SK-N-SH (cell line): ENCODE results near the gene MRPS23. TPM values are rescaled to one million over a fixed set of nuclear protein-coding genes. Genes with fewer than 3 reads are reported as not detected.

ENCODE experiments used
- CTCF ChIA-PET: fragments of 300-600, 350-600 bp; formaldehyde crosslinking; extraction: SDS; loops from one replicate; lab custom pipeline; 2021; lab: Yijun Ruan, JAX
- POLR2A ChIA-PET: fragments of 350-600 bp; sonication (Branson Sonifier 250); formaldehyde crosslinking; extraction: SDS; loops from one replicate; lab custom pipeline; 2020; ENCODE audit warnings: antibody characterized with exemption, inconsistent platforms; lab: Yijun Ruan, JAX
- DNase-seq: peaks from one replicate; pipeline ENCODE4 v3.0.0; 2012
- H2AFZ ChIP-seq: fragments of 200-600 bp; sonication (generic); 2 replicates; pipeline ENCODE4 v1.8.1; 2016; ENCODE audit warnings: antibody characterized with exemption, mild to moderate bottlenecking, low read depth
- H3F3A ChIP-seq: fragments of 200-600 bp; sonication (generic); replicated peaks from 2 replicates; pipeline ENCODE3; 2016; ENCODE audit warnings: antibody characterized with exemption, mild to moderate bottlenecking; ENCODE audit not compliant: insufficient read depth
- H3K27ac ChIP-seq, 2 experiments: fragments of 200-500 bp in 1 of 2; fragments of 200-600 bp in 1 of 2; sonication (Bioruptor generic) in 1 of 2; sonication (generic), shearing (Covaris generic) in 1 of 2; 2 replicates each; pipeline versions ENCODE4 v1.5.1 to v1.6.1; 2014 to 2016; ENCODE audit warnings: low read depth in 2 of 2, inconsistent platforms in 1 of 2, low read length in 1 of 2, mild to moderate bottlenecking in 1 of 2, mixed read lengths in 1 of 2
- H3K27me3 ChIP-seq: fragments of 200-600 bp; sonication (generic), shearing (Covaris generic); 2 replicates; pipeline ENCODE4 v1.6.1; 2016; ENCODE audit warnings: mixed run types; ENCODE audit not compliant: insufficient read depth
- H3K36me3 ChIP-seq, 2 experiments: fragments of 200-500 bp in 1 of 2; fragments of 200-600 bp in 1 of 2; sonication (Bioruptor generic) in 1 of 2; sonication (generic) in 1 of 2; replicated peaks in 1 of 2; 2 replicates each; pipeline versions ENCODE3 to v1.5.1; 2014 to 2016; ENCODE audit warnings: low read length in 1 of 2, mild to moderate bottlenecking in 1 of 2; ENCODE audit not compliant: insufficient read depth in 2 of 2, control insufficient read depth in 1 of 2
- H3K4me1 ChIP-seq, 2 experiments: fragments of 200-500 bp in 1 of 2; fragments of 200-600 bp in 1 of 2; sonication (Bioruptor generic) in 1 of 2; sonication (generic), shearing (Covaris generic) in 1 of 2; 2 replicates each; pipeline versions ENCODE4 v1.5.1 to v1.6.1; 2014 to 2016; ENCODE audit warnings: low read depth in 1 of 2, low read length in 1 of 2, mixed run types in 1 of 2; ENCODE audit not compliant: insufficient read depth in 2 of 2, control insufficient read depth in 1 of 2
- H3K4me2 ChIP-seq: fragments of 200-600 bp; sonication (generic), shearing (Covaris generic); 2 replicates; pipeline ENCODE4 v1.6.1; 2017; ENCODE audit warnings: mixed run types
- H3K4me3 ChIP-seq, 2 experiments: fragments of 200-500 bp in 1 of 2; fragments of 200-600 bp in 1 of 2; sonication (Bioruptor generic) in 1 of 2; sonication (generic), shearing (Covaris generic) in 1 of 2; 2 replicates each; pipeline versions ENCODE4 v1.5.1 to v1.8.1; 2014 to 2016; ENCODE audit warnings: low read depth in 2 of 2, inconsistent platforms in 1 of 2, low read length in 1 of 2, mild to moderate bottlenecking in 1 of 2, mixed read lengths in 1 of 2, moderate library complexity in 1 of 2
- H3K79me2 ChIP-seq: fragments of 200-600 bp; sonication (generic); 2 replicates; pipeline ENCODE4 v1.8.1; 2017; ENCODE audit warnings: mild to moderate bottlenecking; ENCODE audit not compliant: insufficient read depth
- H3K9ac ChIP-seq: fragments of 200-600 bp; sonication (generic); 2 replicates; pipeline ENCODE4 v1.6.1; 2017; ENCODE audit warnings: mixed run types
- H3K9me2 ChIP-seq: fragments of 200-600 bp; sonication (generic); 2 replicates; pipeline ENCODE4 v1.6.1; 2017; ENCODE audit warnings: mixed run types
- H3K9me3 ChIP-seq: fragments of 200-600 bp; sonication (generic); 2 replicates; pipeline ENCODE4 v1.6.1; 2017; ENCODE audit warnings: mixed run types, mild to moderate bottlenecking, moderate library complexity
- H4K20me1 ChIP-seq: fragments of 200-600 bp; sonication (generic); 2 replicates; pipeline ENCODE4 v1.6.1; 2017; ENCODE audit warnings: mild to moderate bottlenecking, mixed run types; ENCODE audit not compliant: insufficient read depth
- CHD2 ChIP-seq: fragments of 150-350 bp; IDR thresholded peaks from 2 replicates; pipeline ENCODE4 v1.6.1; 2018; ENCODE audit warnings: low read length; ENCODE audit not compliant: partially characterized antibody
- ELF1 ChIP-seq: IDR thresholded peaks from 2 replicates; pipeline ENCODE4 v1.4.0; 2012
- FOSL2 ChIP-seq: IDR thresholded peaks from 2 replicates; pipeline ENCODE4 v1.4.0; 2012; ENCODE audit warnings: low read depth, mild to moderate bottlenecking, moderate library complexity, borderline replicate concordance
- FOXM1 ChIP-seq: IDR thresholded peaks from 2 replicates; pipeline ENCODE4 v1.4.0; 2012; ENCODE audit warnings: low read depth, mild to moderate bottlenecking
- GATA2 ChIP-seq: sonication (generic); formaldehyde crosslinking; IDR thresholded peaks from 2 replicates; pipeline ENCODE4 v1.5.0; 2020; ENCODE audit warnings: mild to moderate bottlenecking, missing genetic modification reagents
- IRF3 ChIP-seq: fragments of 150-350 bp; IDR thresholded peaks from 2 replicates; pipeline ENCODE4 v1.6.1; 2016; ENCODE audit warnings: mild to moderate bottlenecking, low read depth, low read length
- JUND ChIP-seq: IDR thresholded peaks from 2 replicates; pipeline ENCODE4 v1.4.0; 2012
- MAX ChIP-seq: IDR thresholded peaks from 2 replicates; pipeline ENCODE4 v1.4.0; 2012; ENCODE audit warnings: low read depth
- MXI1 ChIP-seq: IDR thresholded peaks from 2 replicates; pipeline ENCODE4 v1.6.1; 2012; ENCODE audit warnings: mild to moderate bottlenecking, low read depth, low read length, improper control_type of control experiment
- NFIC ChIP-seq: IDR thresholded peaks from 2 replicates; pipeline ENCODE4 v1.4.0; 2012; ENCODE audit warnings: borderline replicate concordance
- PBX3 ChIP-seq: IDR thresholded peaks from 2 replicates; pipeline ENCODE4; 2012
- REST ChIP-seq: IDR thresholded peaks from 2 replicates; pipeline ENCODE4 v1.6.1; 2012; ENCODE audit warnings: mild to moderate bottlenecking, low read depth, low read length, moderate library complexity
- RXRA ChIP-seq: IDR thresholded peaks from 2 replicates; pipeline ENCODE4 v1.4.0; 2012; ENCODE audit warnings: low read depth, mild to moderate bottlenecking, borderline replicate concordance
- SIN3A ChIP-seq: IDR thresholded peaks from 2 replicates; pipeline ENCODE4 v1.6.1; 2012; ENCODE audit warnings: low read depth, mild to moderate bottlenecking, low read length, moderate library complexity, borderline replicate concordance
- SMC3 ChIP-seq: IDR thresholded peaks from 2 replicates; pipeline ENCODE4 v1.6.1; 2012; ENCODE audit warnings: low read depth, low read length, improper control_type of control experiment
- TAF1 ChIP-seq: IDR thresholded peaks from 2 replicates; pipeline ENCODE4 v1.6.1; 2012; ENCODE audit warnings: low read depth, mild to moderate bottlenecking, low read length, moderate library complexity, borderline replicate concordance
- USF1 ChIP-seq: IDR thresholded peaks from 2 replicates; pipeline ENCODE4 v1.4.0; 2012; ENCODE audit warnings: low read depth, borderline replicate concordance
- YY1 ChIP-seq: IDR thresholded peaks from 2 replicates; pipeline ENCODE4 v1.4.0; 2012; ENCODE audit warnings: low read depth, mild to moderate bottlenecking
- ZBTB33 ChIP-seq: IDR thresholded peaks from 2 replicates; pipeline ENCODE4 v1.4.0; 2012; ENCODE audit warnings: low read depth, borderline replicate concordance
- WGBS: methylation state at CpG from one replicate; pipeline ENCODE4 v1.1.6; 2017; ENCODE audit warnings: low lambda C conversion rate; 5-methylcytosine and 5-hydroxymethylcytosine counted together
- polyA plus RNA-seq, 3 experiments: library from polyadenylated mRNA; depleted of rRNA; stranded (reverse); fragments of >200 nt; gene quantifications; 2 replicates each; pipeline ENCODE4 v1.2.3, GENCODE V29; 2012

MRPS23 gene
- polyA plus RNA-seq, 1 of the 3 experiments (the other 2 are of a cell fraction), result 105 TPM

GRCh38 chr17:57809879-57810278, 40.0 kb downstream of the MRPS23 start:
- POLR2A ChIA-PET, result no interaction called here
- Histone ChIP-seq H3K27ac (peak overlapping the region in 1 of 2 experiments; percentile 89; a peak in 2 of 4 replicates), H3K4me3 (no peak overlapping the region), H2AFZ (no peak overlapping the region), H3K27me3 (no peaks in the 10 kb centered on the region), H3K4me2 (no peak overlapping the region), H3K79me2 (no peaks in the 10 kb centered on the region), H3K36me3 (no peaks in the 10 kb centered on the region), H3F3A (no peaks in the 10 kb centered on the region), H4K20me1 (no peaks in the 10 kb centered on the region), H3K4me1 (peaks cover 0 to 32% of the 10 kb centered on the region in 2 experiments; a peak in 2 of 4 replicates), H3K9me2 (no peaks in the 10 kb centered on the region), H3K9ac (no peak overlapping the region), H3K9me3 (no peaks in the 10 kb centered on the region)
- TF ChIP-seq YY1 (no peak), MXI1 (no peak), PBX3 (no peak), NFIC (no peak), MAX (no peak), CHD2 (no peak), SMC3 (no peak), JUND (no peak), FOSL2 (no peak)
- DNase-seq, result no peak
- WGBS, result 66% methylated on average over 5 of the region's 5 CpGs
- CTCF ChIA-PET, result interaction anchor here (0.9 to 21.2 kb wide), 6 partner anchors 24 to 566 kb away, joined by 3 to 187 read pairs (median 6); no protein-coding TSS in a partner anchor

- H3K9me3 ChIP-seq, result no peaks in the 10 kb centered on the region
- WGBS, result 35% methylated on average over 5 of the region's 5 CpGs
- ChIA-PET CTCF (interaction anchor here (1.3 to 21.2 kb wide), 2 partner anchors 25 to 26 kb away, joined by 4 to 187 read pairs; no protein-coding TSS in a partner anchor), POLR2A (interaction anchor here (0.5 kb wide), 1 partner anchor 20 kb away, joined by 3 read pairs; no protein-coding TSS in a partner anchor)
- H3K27ac ChIP-seq, result peak overlapping the region in 1 of 2 experiments; percentile 39; a peak in 2 of 4 replicates
- no peak overlapping the region for H3K4me2 ChIP-seq
- no peaks in the 10 kb centered on the region for H3K27me3 ChIP-seq
- no peak overlapping the region for H3K4me3 ChIP-seq
- H3F3A ChIP-seq, result no peaks in the 10 kb centered on the region
- H4K20me1 ChIP-seq, result no peaks in the 10 kb centered on the region
- H3K4me1 ChIP-seq, result peaks cover 0 to 32% of the 10 kb centered on the region in 2 experiments; a peak in 2 of 4 replicates
- peak; percentile 50 for DNase-seq
- no peaks in the 10 kb centered on the region for H3K9me2 ChIP-seq
- no peak overlapping the region for H2AFZ ChIP-seq
- no peaks in the 10 kb centered on the region for H3K79me2 ChIP-seq
- no peak overlapping the region for H3K9ac ChIP-seq
- no peaks in the 10 kb centered on the region for H3K36me3 ChIP-seq
- no peak for TF ChIP-seq ZBTB33
- TF ChIP-seq TAF1, result no peak
- no peak for TF ChIP-seq USF1
- no peak for TF ChIP-seq REST
- TF ChIP-seq ELF1, result no peak
- no peak for TF ChIP-seq RXRA
- TF ChIP-seq GATA2 (CRISPR knock-in tag), result peak; percentile 35; the same call in 1 of the 2 replicates
- no peak for TF ChIP-seq SMC3
- TF ChIP-seq JUND, result no peak
- no peak for TF ChIP-seq IRF3
- no peak for TF ChIP-seq FOXM1
- TF ChIP-seq SIN3A, result no peak
These were observed 41.0 kb downstream of the MRPS23 start for GRCh38 chr17:57808882-57809281.
